Lower leg skin (tissue), 3 donors: ENCODE data around the gene MRPL23.

Experiments
- CTCF ChIP-seq, 3 donors: fragments of 450-650 bp; IDR thresholded peaks; one replicate each; pipeline ENCODE4 v1.5.1; 2016; ENCODE audit warnings: antibody characterized with exemption in 3 of 3, mild to moderate bottlenecking in 3 of 3, moderate library complexity in 2 of 3
- POLR2A ChIP-seq, 2 donors: fragments of 450-650 bp; IDR thresholded peaks; one replicate each; pipeline ENCODE4 v1.6.1; 2016 to 2017; ENCODE audit warnings: antibody characterized with exemption in 2 of 2, mild to moderate bottlenecking in 1 of 2, moderate library complexity in 1 of 2

DNA sequence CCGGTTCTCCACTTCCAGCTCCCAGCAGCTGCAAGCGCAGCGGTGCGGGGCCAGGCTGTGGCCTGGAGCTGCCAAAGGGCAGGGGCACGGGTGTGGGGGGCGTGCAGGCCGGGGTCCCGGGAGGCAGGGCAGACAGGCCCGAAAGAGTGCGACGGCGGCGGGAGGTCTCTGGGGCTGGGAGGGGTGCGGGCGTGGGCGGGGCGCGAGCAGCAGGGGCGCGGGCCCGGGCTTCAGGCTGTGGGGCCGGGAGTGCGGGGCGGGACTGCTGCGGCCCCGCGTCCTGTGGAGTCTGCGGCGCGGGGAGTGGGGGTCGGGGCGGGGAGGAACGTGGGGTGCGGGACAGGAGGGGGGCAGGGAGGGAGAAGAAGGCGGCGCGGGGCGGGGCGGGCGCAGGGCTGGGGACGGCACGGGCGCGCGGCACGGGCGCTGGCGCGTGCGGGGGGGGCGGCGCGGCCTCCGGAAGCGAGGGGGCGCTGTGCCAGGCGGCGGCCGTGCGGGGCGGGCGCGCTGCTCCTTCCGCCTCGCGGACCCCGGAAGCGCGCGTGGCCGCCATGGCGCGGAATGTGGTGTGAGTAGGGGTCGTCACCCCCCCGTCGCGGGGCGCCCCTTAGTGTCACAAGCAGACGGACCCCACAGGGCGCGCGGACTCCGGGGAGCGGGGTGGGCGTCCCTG lies at the start of gene MRPL23:
- no peak for TF ChIP-seq CTCF (IDR thresholded peaks at IDR 0.05)
- TF ChIP-seq POLR2A (IDR thresholded peaks at IDR 0.05), result no peak
